Spleen (tissue), 11 donors: ENCODE data around the gene NCBP2. TPM values are rescaled to one million over a fixed set of nuclear protein-coding genes. Genes with fewer than 3 reads are reported as not detected.

Experiments used
- DNase-seq: peaks from one replicate; pipeline ENCODE4 v3.0.0-alpha.2; 2020
- H3K27ac ChIP-seq, 8 donors: fragments of 200-600 bp; sonication (generic) in 7 of 8; 1 replicate in 4 of 8; 2 replicates in 4 of 8; pipeline versions ENCODE4 v1.5.0 to v1.8.0; 2016 to 2021; ENCODE audit warnings: inconsistent platforms in 4 of 8, mild to moderate bottlenecking in 4 of 8, moderate library complexity in 1 of 8
- H3K27me3 ChIP-seq, 7 donors: fragments of 200-600 bp; sonication (generic) in 6 of 7; replicated peaks in 1 of 7; 1 replicate in 4 of 7; 2 replicates in 3 of 7; pipeline versions ENCODE4 v1.5.0 to v1.8.0; 2016 to 2021; ENCODE audit warnings: inconsistent platforms in 3 of 7, mild to moderate bottlenecking in 1 of 7
- H3K36me3 ChIP-seq, 6 donors: fragments of 200-600 bp; sonication (generic) in 5 of 6; 1 replicate in 4 of 6; 2 replicates in 2 of 6; pipeline versions ENCODE4 v1.5.0 to v1.8.0; 2016 to 2021; ENCODE audit warnings: inconsistent platforms in 2 of 6
- H3K4me1 ChIP-seq, 6 donors: fragments of 200-600 bp; sonication (generic) in 5 of 6; 1 replicate in 3 of 6; 2 replicates in 3 of 6; pipeline versions ENCODE4 v1.5.0 to v1.8.0; 2016 to 2021; ENCODE audit warnings: inconsistent platforms in 3 of 6
- H3K4me3 ChIP-seq, 8 donors: fragments of 200-600 bp; sonication (generic) in 7 of 8; 1 replicate in 4 of 8; 2 replicates in 4 of 8; pipeline versions ENCODE4 v1.5.0 to v1.8.0; 2016 to 2021; ENCODE audit warnings: inconsistent platforms in 4 of 8, mild to moderate bottlenecking in 4 of 8, moderate library complexity in 2 of 8
- H3K9me3 ChIP-seq, 8 donors: fragments of 200-600 bp; sonication (generic) in 7 of 8; 1 replicate in 4 of 8; 2 replicates in 4 of 8; pipeline versions ENCODE4 v1.5.0 to v1.8.0; 2016 to 2021; ENCODE audit warnings: inconsistent platforms in 4 of 8
- POLR2A ChIP-seq, 3 donors: fragments of 450-650 bp; IDR thresholded peaks; one replicate each; pipeline ENCODE4 v1.5.1; 2017; ENCODE audit warnings: antibody characterized with exemption in 3 of 3, mild to moderate bottlenecking in 1 of 3
- POLR2AphosphoS5 ChIP-seq, 3 donors: sonication (generic); formaldehyde crosslinking; IDR thresholded peaks; one replicate each; pipeline ENCODE4 v1.5.1; 2017; ENCODE audit warnings: antibody characterized with exemption in 3 of 3
- WGBS, 5 donors: extraction: QIAGEN DNeasy Blood & Tissue Kit in 3 of 5; methylation state at CpG; one replicate each; pipeline versions ENCODE4 v1.1.5 to v1.1.7; 2013 to 2018; 5-methylcytosine and 5-hydroxymethylcytosine counted together
- intact Hi-C: fragments of 100-400 bp; cut with DNase I; formaldehyde crosslinking; loops from one replicate; pipeline ENCODE4 v1.15.0; 2023; ENCODE audit warnings: low total_unique reads
- polyA plus RNA-seq, 3 donors: library from polyadenylated mRNA; stranded (reverse); fragments of 200-250 nt; gene quantifications; one replicate each; pipeline ENCODE4 v1.2.1, GENCODE V29; 2013
- total RNA-seq, 7 donors: library from RNA; depleted of rRNA in 3 of 7; stranded (reverse); fragments of >200 nt in 3 of 7; fragmentation: NEBNext Ultra II Directional in 4 of 7; extraction: Animal tissue kit (Norgen Biotek cat#: 25700) in 4 of 7; gene quantifications; one replicate each; pipeline versions ENCODE4 v1.1.0 to v1.2.1, GENCODE V29; 2016 to 2021
- TF ChIP-seq, protein P1 (sequence below), 11 experiments: fragments of 200-600 bp in 7 of 11; fragments of 450-650 bp in 4 of 11; sonication (generic) in 4 of 11; IDR thresholded peaks in 8 of 11; conservative IDR thresholded peaks in 3 of 11; 1 replicate in 7 of 11; 2 replicates in 4 of 11; pipeline versions ENCODE4 v1.4.0 to v1.8.0; 2016 to 2021; ENCODE audit warnings: antibody characterized with exemption in 11 of 11, inconsistent platforms in 4 of 11, mild to moderate bottlenecking in 1 of 11
- donor health status: healthy with polysubstance abuse.
- donor health status: DM: no; HTN: no; CAD: no; lungs with moderate emphysema.
- donor health status: DM: no; HTN: no; CAD: no.
- donor health status: Bipolar disorder and iron deficiency.
- donor health status: healthy.
- donor health status: DM: no; HTN: no; CAD: no.
- donor health status: DM: yes; HTN: yes; CAD: no.

NCBP2 gene
- total and polyA plus RNA-seq, 10 donors, result 44.6 to 61.1 (median 49.9) TPM

DNA sequence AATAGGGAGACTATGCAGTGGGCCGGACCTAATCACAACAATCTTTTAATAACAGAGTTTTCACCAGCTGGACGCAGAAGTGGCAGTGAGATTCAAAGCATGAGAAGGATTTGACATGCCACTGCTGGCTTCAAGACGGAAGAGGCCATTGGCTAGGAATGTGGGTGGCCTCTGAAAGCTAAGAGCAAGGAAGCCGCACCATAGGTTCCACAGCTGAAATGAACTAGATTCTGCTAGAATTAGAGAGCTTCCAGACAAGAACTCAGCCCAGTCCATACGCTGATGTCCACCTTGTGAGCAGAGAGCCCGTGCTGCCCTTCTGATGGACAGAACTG, 6.9 kb upstream of the NCBP2 start:
- no peaks in the 10 kb centered on the region for H3K9me3 ChIP-seq
- H3K36me3 ChIP-seq, result peaks cover 0 to 23% (median 3%) of the 10 kb centered on the region in 6 donors
- WGBS, 5 donors, result 74 to 93% (median 87%) methylated on average over 6 of the region's 6 CpGs
- H3K4me1 ChIP-seq, result peaks cover 0 to 8% (median 4%) of the 10 kb centered on the region in 6 donors
- no peak for DNase-seq
- no peak for TF ChIP-seq POLR2A (IDR thresholded peaks at IDR 0.05)
- TF ChIP-seq POLR2AphosphoS5 (IDR thresholded peaks at IDR 0.05), result no peak
- TF ChIP-seq, protein P1, sequence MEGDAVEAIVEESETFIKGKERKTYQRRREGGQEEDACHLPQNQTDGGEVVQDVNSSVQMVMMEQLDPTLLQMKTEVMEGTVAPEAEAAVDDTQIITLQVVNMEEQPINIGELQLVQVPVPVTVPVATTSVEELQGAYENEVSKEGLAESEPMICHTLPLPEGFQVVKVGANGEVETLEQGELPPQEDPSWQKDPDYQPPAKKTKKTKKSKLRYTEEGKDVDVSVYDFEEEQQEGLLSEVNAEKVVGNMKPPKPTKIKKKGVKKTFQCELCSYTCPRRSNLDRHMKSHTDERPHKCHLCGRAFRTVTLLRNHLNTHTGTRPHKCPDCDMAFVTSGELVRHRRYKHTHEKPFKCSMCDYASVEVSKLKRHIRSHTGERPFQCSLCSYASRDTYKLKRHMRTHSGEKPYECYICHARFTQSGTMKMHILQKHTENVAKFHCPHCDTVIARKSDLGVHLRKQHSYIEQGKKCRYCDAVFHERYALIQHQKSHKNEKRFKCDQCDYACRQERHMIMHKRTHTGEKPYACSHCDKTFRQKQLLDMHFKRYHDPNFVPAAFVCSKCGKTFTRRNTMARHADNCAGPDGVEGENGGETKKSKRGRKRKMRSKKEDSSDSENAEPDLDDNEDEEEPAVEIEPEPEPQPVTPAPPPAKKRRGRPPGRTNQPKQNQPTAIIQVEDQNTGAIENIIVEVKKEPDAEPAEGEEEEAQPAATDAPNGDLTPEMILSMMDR (IDR thresholded peaks at IDR 0.05 in 8 of 11, conservative IDR thresholded peaks at IDR 0.05 in 3 of 11), result no peak
- H3K27me3 ChIP-seq, result no peaks in the 10 kb centered on the region
- intact Hi-C loops, result loop anchor here (10.0 kb wide), 1 partner anchor 84 kb away; the partner anchor contains the start of gene SENP5
- no peak overlapping the region for H3K4me3 ChIP-seq
- no peak overlapping the region for H3K27ac ChIP-seq

GRCh38 chr3:196948442-196949284, 6.3 kb upstream of the NCBP2 start:
- intact Hi-C loops, result loop anchor here (10.0 kb wide), 1 partner anchor 84 kb away; the partner anchor contains the start of gene SENP5
- Histone ChIP-seq H3K36me3 (peaks cover 0 to 23% (median 3%) of the 10 kb centered on the region in 6 donors), H3K4me1 (peaks cover 3 to 13% (median 9%) of the 10 kb centered on the region in 6 donors), H3K9me3 (no peaks in the 10 kb centered on the region), H3K27ac (no peak overlapping the region), H3K4me3 (no peak overlapping the region), H3K27me3 (no peaks in the 10 kb centered on the region)
- DNase-seq, result no peak
- TF ChIP-seq, protein P1 (IDR thresholded peaks at IDR 0.05 in 8 of 11, conservative IDR thresholded peaks at IDR 0.05 in 3 of 11), result no peak
- TF ChIP-seq POLR2AphosphoS5 (IDR thresholded peaks at IDR 0.05) (no peak), POLR2A (IDR thresholded peaks at IDR 0.05) (no peak)
- 56 to 73% (median 65%) methylated on average over 19 to 22 of the region's 22 CpGs for WGBS, 5 donors

- WGBS, 5 donors, result 81 to 94% (median 88%) methylated on average over 8 to 28 of the region's 28 CpGs
- H3K4me1 ChIP-seq, result peaks cover 8 to 20% (median 17%) of the 10 kb centered on the region in 6 donors
- no peak overlapping the region for H3K27ac ChIP-seq
- H3K4me3 ChIP-seq, result no peak overlapping the region
- peaks cover 0 to 23% (median 3%) of the 10 kb centered on the region in 6 donors for H3K36me3 ChIP-seq
- TF ChIP-seq POLR2AphosphoS5 (IDR thresholded peaks at IDR 0.05) (no peak), POLR2A (IDR thresholded peaks at IDR 0.05) (no peak)
- TF ChIP-seq, protein P1 (IDR thresholded peaks at IDR 0.05 in 8 of 11, conservative IDR thresholded peaks at IDR 0.05 in 3 of 11), result no peak
- H3K9me3 ChIP-seq, result no peaks in the 10 kb centered on the region
- intact Hi-C loops, result loop anchor here (10.0 kb wide), 1 partner anchor 83 kb away; the partner anchor contains the start of gene SENP5
- no peaks in the 10 kb centered on the region for H3K27me3 ChIP-seq
- DNase-seq, result no peak
Measured at GRCh38 chr3:196947860-196948441, 5.6 kb upstream of the NCBP2 start.
